Gastroesophageal sphincter (tissue), 4 donors: ENCODE data around the gene PPFIBP1. TPM values are rescaled to one million over a fixed set of nuclear protein-coding genes. Genes with fewer than 3 reads are reported as not detected.
"Not testable (repeated sequence)": the region's sequence is repeated elsewhere in the genome, so short reads cannot be mapped to it uniquely, and the experiment has no call there.

ENCODE experiments used
- ATAC-seq: fragments of 150-250 bp; one replicate; pipeline ENCODE4 v1.9.1; 2016; ENCODE audit warnings: mild to moderate bottlenecking, moderate library complexity
- H3K27ac ChIP-seq, 4 donors: fragments of 200-600 bp; sonication (generic) in 3 of 4; 1 replicate in 3 of 4; 2 replicates in 1 of 4; pipeline ENCODE4 v1.5.1; 2016 to 2019
- H3K27me3 ChIP-seq: fragments of 200-600 bp; sonication (generic); one replicate; pipeline ENCODE4 v1.5.1; 2019
- H3K36me3 ChIP-seq, 2 donors: fragments of 200-600 bp; sonication (generic); one replicate each; pipeline ENCODE4 v1.5.1; 2019; ENCODE audit warnings: control low read depth in 1 of 2
- H3K4me1 ChIP-seq, 3 donors: fragments of 200-600 bp; sonication (generic); 1 replicate in 2 of 3; 2 replicates in 1 of 3; pipeline ENCODE4 v1.5.1; 2016 to 2019; ENCODE audit warnings: control low read depth in 2 of 3
- H3K4me3 ChIP-seq, 2 donors: fragments of 200-600 bp; sonication (generic); one replicate each; pipeline ENCODE4 v1.5.1; 2019; ENCODE audit warnings: mild to moderate bottlenecking in 1 of 2, moderate library complexity in 1 of 2
- H3K9me3 ChIP-seq, 3 donors: fragments of 200-600 bp; sonication (generic); one replicate each; pipeline ENCODE4 v1.5.1; 2017 to 2019; ENCODE audit warnings: control low read depth in 2 of 3
- EP300 ChIP-seq: sonication (generic); formaldehyde crosslinking; IDR thresholded peaks from one replicate; pipeline ENCODE4 v1.6.1; 2017; ENCODE audit warnings: antibody characterized with exemption, mild to moderate bottlenecking
- POLR2A ChIP-seq, 2 donors: fragments of 450-650 bp; IDR thresholded peaks; one replicate each; pipeline ENCODE4 v1.6.1; 2017; ENCODE audit warnings: antibody characterized with exemption in 2 of 2, mild to moderate bottlenecking in 2 of 2, moderate library complexity in 1 of 2
- POLR2AphosphoS5 ChIP-seq: sonication (generic); formaldehyde crosslinking; IDR thresholded peaks from one replicate; pipeline ENCODE4 v1.6.1; 2017; ENCODE audit warnings: antibody characterized with exemption
- WGBS, 2 donors: methylation state at CpG; one replicate each; pipeline ENCODE4 v1.1.5; 2018; ENCODE audit warnings: low coverage in 1 of 2; 5-methylcytosine and 5-hydroxymethylcytosine counted together
- total RNA-seq, 4 donors: library from RNA; depleted of rRNA; stranded (reverse); fragments of >200 nt; gene quantifications; one replicate each; pipeline ENCODE4 v1.1.0, GENCODE V29; 2016
- TF ChIP-seq, protein P1 (sequence below), 4 experiments: fragments of 200-600 bp in 2 of 4; fragments of 450-650 bp in 2 of 4; sonication (generic) in 1 of 4; IDR thresholded peaks; one replicate each; pipeline ENCODE4 v1.5.1; 2017 to 2019; ENCODE audit warnings: antibody characterized with exemption in 4 of 4, mild to moderate bottlenecking in 2 of 4, moderate library complexity in 2 of 4

PPFIBP1 gene
- total RNA-seq, 4 donors from 2014 or later = 70.7 to 78.7 (median 72.5) TPM

DNA sequence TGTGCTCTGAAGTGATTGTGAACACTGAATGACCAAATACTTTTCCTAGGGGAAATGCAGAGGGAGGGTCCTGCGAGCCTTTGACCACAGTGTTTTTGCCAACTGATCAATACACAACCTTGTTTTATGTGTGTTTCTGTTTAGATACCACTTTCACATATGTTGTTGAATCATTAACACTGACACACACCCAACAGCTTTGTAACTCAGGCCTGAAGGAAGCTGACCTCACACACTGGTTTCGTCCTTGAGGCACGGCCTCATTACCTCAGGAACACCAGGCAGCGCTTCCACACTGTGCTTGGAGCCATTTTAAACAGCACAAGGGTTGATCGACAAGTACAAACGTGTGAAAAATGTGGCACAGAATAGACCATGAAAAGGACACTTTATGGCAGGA, 60.0 kb downstream of the PPFIBP1 start:
- peaks cover 0 to 5% of the 10 kb centered on the region in 2 donors for H3K36me3 ChIP-seq
- H3K27me3 ChIP-seq = no peaks in the 10 kb centered on the region
- H3K27ac ChIP-seq = peak overlapping the region in 3 of 4 donors; percentile 25 to 53 (median 33)
- no peaks in the 10 kb centered on the region for H3K9me3 ChIP-seq
- no peak for ATAC-seq
- 94 to 100% methylated on average over 2 to 5 of the region's 6 CpGs for whole genome bisulfite sequencing, 2 donors
- no peak overlapping the region for H3K4me3 ChIP-seq
- TF ChIP-seq EP300 (no peak), POLR2AphosphoS5 (no peak)
- H3K4me1 ChIP-seq = peaks cover 0 to 21% (median 6%) of the 10 kb centered on the region in 3 donors

DNA sequence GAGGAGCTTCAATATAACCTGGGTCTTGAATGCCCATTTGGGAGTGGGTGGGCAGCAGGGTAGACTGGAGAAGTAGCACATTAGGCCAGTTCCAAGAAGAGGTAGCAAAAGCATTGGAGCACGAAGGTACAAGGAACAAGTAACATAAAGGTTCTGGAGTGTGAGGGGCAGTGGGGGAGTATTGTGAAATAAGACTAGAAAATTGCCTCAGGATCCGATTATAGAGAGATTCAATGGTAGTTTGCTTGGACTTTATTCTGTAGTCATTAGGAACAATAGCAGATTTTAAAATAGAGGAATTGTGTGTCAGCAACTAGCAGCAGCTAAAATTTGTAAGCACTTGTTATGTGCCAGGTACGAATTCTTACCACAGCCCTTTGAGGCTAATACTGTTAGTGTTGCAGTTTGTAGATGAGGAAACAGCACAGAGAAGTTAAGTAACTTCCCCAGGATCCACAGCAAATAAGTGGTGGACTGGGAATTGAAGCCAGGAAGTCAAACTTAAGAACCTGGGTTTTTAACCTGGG, 61.8 kb downstream of the PPFIBP1 start:
- 82 to 86% methylated on average over 1 to 3 of the region's 3 CpGs for WGBS, 2 donors
- H3K27ac ChIP-seq = no peak overlapping the region
- no peak for ATAC-seq
- H3K4me3 ChIP-seq = no peak overlapping the region
- H3K36me3 ChIP-seq = no peaks in the 10 kb centered on the region
- H3K27me3 ChIP-seq = no peaks in the 10 kb centered on the region
- TF ChIP-seq POLR2A (IDR thresholded peaks at IDR 0.05) = no peak
- TF ChIP-seq, protein P1, sequence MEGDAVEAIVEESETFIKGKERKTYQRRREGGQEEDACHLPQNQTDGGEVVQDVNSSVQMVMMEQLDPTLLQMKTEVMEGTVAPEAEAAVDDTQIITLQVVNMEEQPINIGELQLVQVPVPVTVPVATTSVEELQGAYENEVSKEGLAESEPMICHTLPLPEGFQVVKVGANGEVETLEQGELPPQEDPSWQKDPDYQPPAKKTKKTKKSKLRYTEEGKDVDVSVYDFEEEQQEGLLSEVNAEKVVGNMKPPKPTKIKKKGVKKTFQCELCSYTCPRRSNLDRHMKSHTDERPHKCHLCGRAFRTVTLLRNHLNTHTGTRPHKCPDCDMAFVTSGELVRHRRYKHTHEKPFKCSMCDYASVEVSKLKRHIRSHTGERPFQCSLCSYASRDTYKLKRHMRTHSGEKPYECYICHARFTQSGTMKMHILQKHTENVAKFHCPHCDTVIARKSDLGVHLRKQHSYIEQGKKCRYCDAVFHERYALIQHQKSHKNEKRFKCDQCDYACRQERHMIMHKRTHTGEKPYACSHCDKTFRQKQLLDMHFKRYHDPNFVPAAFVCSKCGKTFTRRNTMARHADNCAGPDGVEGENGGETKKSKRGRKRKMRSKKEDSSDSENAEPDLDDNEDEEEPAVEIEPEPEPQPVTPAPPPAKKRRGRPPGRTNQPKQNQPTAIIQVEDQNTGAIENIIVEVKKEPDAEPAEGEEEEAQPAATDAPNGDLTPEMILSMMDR (IDR thresholded peaks at IDR 0.05) = no peak
- TF ChIP-seq POLR2AphosphoS5 = no peak
- no peak for TF ChIP-seq EP300
- H3K9me3 ChIP-seq = no peaks in the 10 kb centered on the region
- H3K4me1 ChIP-seq = peaks cover 0 to 21% (median 6%) of the 10 kb centered on the region in 3 donors

DNA sequence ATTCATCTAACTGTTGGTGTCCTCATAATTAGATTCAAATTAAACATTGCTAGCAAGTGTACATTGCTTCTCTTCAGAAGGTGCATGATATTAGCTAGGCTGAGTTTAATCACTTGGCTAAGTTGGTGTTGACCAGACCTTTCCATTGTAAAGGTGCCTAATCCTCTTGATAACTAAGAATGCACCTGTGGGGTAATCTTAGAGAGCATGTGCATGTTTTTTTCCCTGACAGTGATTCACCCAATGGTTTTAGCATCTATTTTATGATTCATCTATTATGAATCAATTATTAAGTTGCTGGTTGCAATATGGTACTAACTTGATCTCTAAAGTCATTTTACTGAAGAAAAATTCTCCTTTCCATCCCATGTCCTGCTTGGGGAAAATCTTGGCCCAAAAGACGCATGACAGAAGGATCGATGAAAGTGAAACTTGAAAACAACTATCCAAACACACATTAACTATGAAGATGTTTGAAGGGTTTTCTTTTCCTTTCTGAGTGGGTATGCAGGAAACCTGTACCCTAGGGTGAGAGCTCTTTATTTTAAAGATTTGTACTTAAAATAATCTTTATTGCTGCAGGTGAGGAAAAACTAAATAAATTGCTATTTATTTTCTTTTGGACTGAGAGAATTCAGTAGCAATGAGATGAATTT, 64.2 kb downstream of the PPFIBP1 start:
- H3K9me3 ChIP-seq, H3K27ac ChIP-seq, H3K36me3 ChIP-seq, ATAC-seq, H3K27me3 ChIP-seq, H3K4me3 ChIP-seq: not testable (repeated sequence)
- peaks cover 0 to 23% (median 3%) of the 10 kb centered on the region in 3 donors for H3K4me1 ChIP-seq
- 46 to 53% methylated on average over 2 of the region's 2 CpGs for WGBS, 2 donors

DNA sequence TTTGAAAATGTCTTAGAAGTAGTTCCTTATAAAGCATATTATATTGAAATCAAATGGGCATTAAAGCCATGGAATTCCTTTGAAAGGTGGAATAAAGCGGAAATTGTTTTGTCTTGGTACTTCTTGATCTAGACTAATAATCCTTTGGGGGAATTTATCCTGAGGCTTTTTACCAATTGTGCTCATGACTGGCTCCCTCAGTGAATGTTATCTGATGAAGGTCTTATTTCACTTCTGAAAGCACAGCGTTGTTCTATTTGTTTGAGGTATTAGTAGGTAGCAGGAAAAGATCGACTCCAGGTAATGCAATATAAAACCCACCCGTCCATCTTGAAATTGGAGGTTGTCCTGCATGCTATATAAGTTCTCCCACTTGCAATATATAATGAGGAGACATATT, 64.8 kb downstream of the PPFIBP1 start:
- no peaks in the 10 kb centered on the region for H3K36me3 ChIP-seq
- H3K27ac ChIP-seq = no peak overlapping the region
- TF ChIP-seq POLR2A (IDR thresholded peaks at IDR 0.05) (no peak), POLR2AphosphoS5 (no peak), EP300 (no peak)
- TF ChIP-seq, protein P1 (IDR thresholded peaks at IDR 0.05) = no peak
- 75 to 98% methylated on average over 4 of the region's 4 CpGs for WGBS, 2 donors
- H3K4me1 ChIP-seq = peaks cover 0 to 19% (median 3%) of the 10 kb centered on the region in 3 donors
- H3K9me3 ChIP-seq = no peaks in the 10 kb centered on the region
- H3K27me3 ChIP-seq = no peaks in the 10 kb centered on the region
- ATAC-seq = no peak
- H3K4me3 ChIP-seq = no peak overlapping the region

DNA sequence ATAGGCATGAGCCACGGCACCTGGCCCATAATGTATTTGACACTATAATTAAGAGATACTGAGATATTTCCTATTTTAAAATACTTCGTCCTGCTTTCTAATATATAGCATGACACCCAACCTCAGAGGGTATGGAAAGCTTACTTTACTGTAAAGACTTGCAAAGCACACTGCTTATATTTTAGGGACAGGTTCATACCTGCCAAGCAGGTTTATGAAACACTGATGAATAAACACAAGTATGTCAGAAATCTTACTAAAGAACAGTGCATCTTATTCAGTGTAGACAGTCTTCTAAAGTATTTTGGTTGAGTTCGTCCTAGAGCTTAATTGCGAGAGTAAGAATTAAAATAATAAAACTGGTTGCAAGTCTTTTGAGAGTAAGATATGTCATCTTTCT, 65.4 kb downstream of the PPFIBP1 start:
- H3K36me3 ChIP-seq = no peaks in the 10 kb centered on the region
- H3K27me3 ChIP-seq = no peaks in the 10 kb centered on the region
- H3K4me1 ChIP-seq = peaks cover 0 to 14% (median 3%) of the 10 kb centered on the region in 3 donors
- ATAC-seq = no peak
- no peaks in the 10 kb centered on the region for H3K9me3 ChIP-seq
- 78 to 96% methylated on average over 4 of the region's 4 CpGs for WGBS, 2 donors
- H3K4me3 ChIP-seq = no peak overlapping the region
- H3K27ac ChIP-seq = no peak overlapping the region
- no peak for TF ChIP-seq POLR2A (IDR thresholded peaks at IDR 0.05)
- TF ChIP-seq, protein P1 (IDR thresholded peaks at IDR 0.05) = no peak
- TF ChIP-seq EP300 = no peak
- TF ChIP-seq POLR2AphosphoS5 = no peak

DNA sequence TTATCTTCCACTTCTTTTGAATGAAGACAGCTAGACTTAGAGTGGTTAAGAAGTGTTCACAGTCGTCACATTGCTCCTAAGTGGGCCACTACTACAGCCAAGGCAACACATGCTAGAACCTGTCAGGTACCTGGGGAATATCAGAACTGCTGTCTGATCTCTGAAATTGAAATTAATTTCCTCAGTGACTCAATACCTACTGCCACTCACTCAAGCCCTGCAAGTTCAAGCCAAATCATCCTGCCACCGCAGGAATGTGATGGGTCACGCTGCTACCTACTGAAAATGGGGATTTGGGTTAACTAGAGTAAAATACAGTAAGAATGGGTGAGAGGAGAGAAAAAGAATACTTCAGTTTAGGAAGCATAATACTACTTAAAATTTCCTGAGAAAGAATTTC, 67.7 kb downstream of the PPFIBP1 start:
- not testable (repeated sequence) for H3K36me3 ChIP-seq, H3K9me3 ChIP-seq, ATAC-seq, H3K27me3 ChIP-seq, H3K4me3 ChIP-seq
- Histone ChIP-seq H3K27ac (peak overlapping the region in 2 of 4 donors; percentile 4 to 64), H3K4me1 (peaks cover 0 to 31% (median 6%) of the 10 kb centered on the region in 3 donors)
- 90 to 100% methylated on average over 2 of the region's 3 CpGs for WGBS, 2 donors
